Erythroblast (primary cell): ENCODE results near the gene IFITM5.

Experiments used
- DNase-seq, 2 experiments: peaks; one replicate each; lab custom pipeline; 2025; lab: John Stamatoyannopoulos, UW
- GATA1 ChIP-seq: IDR thresholded peaks from 2 replicates; pipeline ENCODE4 v1.6.1; 2011; ENCODE audit warnings: low read depth, mild to moderate bottlenecking, control low read depth, low read length, moderate library complexity
- POLR2A ChIP-seq: IDR thresholded peaks from 2 replicates; pipeline ENCODE4 v1.6.1; 2011; ENCODE audit warnings: mild to moderate bottlenecking, low read length

The IFITM5 gene

GRCh38 chr11:307766-308708 is 8.7 kb upstream of the IFITM5 start, which contains the start of gene IFITM2:
TSS of gene IFITM2 (plus strand) at chr11:307816. CDS start at chr11:308193, 377 bp downstream.
- peak in 1 of 2 experiments; percentile 20 for DNase-seq
- TF ChIP-seq POLR2A: peak; percentile 13

GRCh38 chr11:306645-307371 is 7.5 kb upstream of the IFITM5 start:
- no peak for DNase-seq

GRCh38 chr11:305844-306211 is 6.5 kb upstream of the IFITM5 start:
- TF ChIP-seq POLR2A: no peak
- no peak for TF ChIP-seq GATA1
- no peak for DNase-seq

More at GRCh38 chr11:306645-307371, 7.5 kb upstream of the IFITM5 start:
- TF ChIP-seq POLR2A (no peak), GATA1 (no peak)

GRCh38 chr11:304915-305843 is 5.9 kb upstream of the IFITM5 start:
- peak; percentile 60 to 62 for DNase-seq
- TF ChIP-seq GATA1 (no peak), POLR2A (no peak)

GRCh38 chr11:304061-304506 is 4.8 kb upstream of the IFITM5 start:
- TF ChIP-seq GATA1: no peak
- no peak for TF ChIP-seq POLR2A
- no peak for DNase-seq

- no peak for DNase-seq
- TF ChIP-seq POLR2A: no peak
These were observed 4.0 kb upstream of the IFITM5 start for GRCh38 chr11:303363-303762.

GRCh38 chr11:299951-300735 is 817 bp upstream of the IFITM5 start:
- no peak for DNase-seq
- TF ChIP-seq GATA1 (no peak), POLR2A (no peak)

GRCh38 chr11:298406-299065 is 790 bp downstream of the IFITM5 start:
- TF ChIP-seq POLR2A (no peak), GATA1 (no peak)
- DNase-seq: no peak

GRCh38 chr11:297586-298405 is 1.5 kb downstream of the IFITM5 start:
- TF ChIP-seq GATA1: no peak
- TF ChIP-seq POLR2A: no peak
- no peak for DNase-seq

GRCh38 chr11:297051-297585 is 2.2 kb downstream of the IFITM5 start:
- DNase-seq: no peak
- no peak for TF ChIP-seq POLR2A
- TF ChIP-seq GATA1: no peak
